Astrocyte (in vitro differentiated cells and primary cell): ENCODE measurements around the gene GPATCH2. TPM values are rescaled to one million over a fixed set of nuclear protein-coding genes. Genes with fewer than 3 reads are reported as not detected.

ENCODE experiments used
- DNase-seq: peaks from one replicate; pipeline ENCODE4 v3.0.0-alpha.2; 2010; ENCODE audit warnings: low read depth
- FAIRE-seq: peaks from 2 replicates; lab custom pipeline; 2011; peaks lifted over from hg19 to GRCh38; lab: Jason Lieb, UNC
- H2AFZ ChIP-seq: 2 replicates; pipeline ENCODE4 v1.6.0; 2012; ENCODE audit warnings: low read depth, low read length, inconsistent platforms
- H3K27ac ChIP-seq: 2 replicates; pipeline ENCODE4 v1.5.1; 2011; ENCODE audit warnings: low read depth, low read length, inconsistent platforms
- H3K27me3 ChIP-seq: 2 replicates; pipeline ENCODE4 v1.6.0; 2011; ENCODE audit warnings: low read length, inconsistent platforms; ENCODE audit not compliant: insufficient read depth
- H3K36me3 ChIP-seq: 2 replicates; pipeline ENCODE4 v1.5.1; 2011; ENCODE audit warnings: low read length, inconsistent platforms; ENCODE audit not compliant: insufficient read depth
- H3K4me1 ChIP-seq: 2 replicates; pipeline ENCODE4 v1.5.1; 2011; ENCODE audit warnings: low read length, inconsistent platforms; ENCODE audit not compliant: insufficient read depth
- H3K4me2 ChIP-seq: 2 replicates; pipeline ENCODE4 v1.6.0; 2012; ENCODE audit warnings: low read length, inconsistent platforms
- H3K4me3 ChIP-seq: 2 replicates; pipeline ENCODE4 v1.5.1; 2011; ENCODE audit warnings: low read depth, mild to moderate bottlenecking, low read length, inconsistent platforms; ENCODE audit not compliant: insufficient read depth
- H3K79me2 ChIP-seq: 2 replicates; pipeline ENCODE4 v1.6.0; 2012; ENCODE audit warnings: mild to moderate bottlenecking, low read length, inconsistent platforms; ENCODE audit not compliant: insufficient read depth
- H3K9ac ChIP-seq: 2 replicates; pipeline ENCODE4 v1.6.0; 2012; ENCODE audit warnings: mild to moderate bottlenecking, low read length, inconsistent platforms
- H3K9me3 ChIP-seq: 2 replicates; pipeline ENCODE4 v1.5.1; 2012; ENCODE audit warnings: low read depth, mild to moderate bottlenecking, low read length, inconsistent platforms; ENCODE audit not compliant: insufficient read depth
- H4K20me1 ChIP-seq: 2 replicates; pipeline ENCODE4 v1.6.0; 2012; ENCODE audit warnings: low read length, inconsistent platforms; ENCODE audit not compliant: insufficient read depth
- H3K27ac Mint-ChIP-seq: one replicate; pipeline ENCODE4 v1.8.0; 2021; ENCODE audit warnings: mild to moderate bottlenecking, mixed read lengths; ENCODE audit not compliant: unreplicated experiment
- H3K27me3 Mint-ChIP-seq: one replicate; pipeline ENCODE4 v1.8.0; 2021; ENCODE audit warnings: low read depth, mixed read lengths; ENCODE audit not compliant: unreplicated experiment
- H3K36me3 Mint-ChIP-seq: one replicate; pipeline ENCODE4 v1.8.0; 2021; ENCODE audit warnings: low read depth, mixed read lengths; ENCODE audit not compliant: unreplicated experiment
- H3K4me1 Mint-ChIP-seq: one replicate; pipeline ENCODE4 v1.8.0; 2021; ENCODE audit warnings: low read depth, mixed read lengths; ENCODE audit not compliant: unreplicated experiment
- H3K4me3 Mint-ChIP-seq: one replicate; pipeline ENCODE4 v1.8.0; 2021; ENCODE audit warnings: mild to moderate bottlenecking, moderate library complexity, mixed read lengths; ENCODE audit not compliant: unreplicated experiment
- H3K9me3 Mint-ChIP-seq: one replicate; pipeline ENCODE4 v1.8.0; 2021; ENCODE audit warnings: mild to moderate bottlenecking, mixed read lengths; ENCODE audit not compliant: unreplicated experiment
- EZH2 ChIP-seq: IDR thresholded peaks from 2 replicates; pipeline ENCODE4 v1.6.1; 2012; ENCODE audit warnings: mild to moderate bottlenecking, low read length, inconsistent platforms; ENCODE audit not compliant: insufficient read depth
- total RNA-seq: library from RNA; stranded (reverse); gene quantifications from 2 replicates; pipeline ENCODE4 v1.2.1, GENCODE V29; 2021
- TF ChIP-seq, protein P1 (sequence below): IDR thresholded peaks from 2 replicates; pipeline ENCODE4 v1.5.1; 2011; ENCODE audit warnings: low read depth, mild to moderate bottlenecking, inconsistent platforms, low read length, moderate library complexity; ENCODE audit not compliant: insufficient read depth

Gene GPATCH2
- total RNA-seq, 1 donor from 2014 or later: 14.1 TPM

DNA sequence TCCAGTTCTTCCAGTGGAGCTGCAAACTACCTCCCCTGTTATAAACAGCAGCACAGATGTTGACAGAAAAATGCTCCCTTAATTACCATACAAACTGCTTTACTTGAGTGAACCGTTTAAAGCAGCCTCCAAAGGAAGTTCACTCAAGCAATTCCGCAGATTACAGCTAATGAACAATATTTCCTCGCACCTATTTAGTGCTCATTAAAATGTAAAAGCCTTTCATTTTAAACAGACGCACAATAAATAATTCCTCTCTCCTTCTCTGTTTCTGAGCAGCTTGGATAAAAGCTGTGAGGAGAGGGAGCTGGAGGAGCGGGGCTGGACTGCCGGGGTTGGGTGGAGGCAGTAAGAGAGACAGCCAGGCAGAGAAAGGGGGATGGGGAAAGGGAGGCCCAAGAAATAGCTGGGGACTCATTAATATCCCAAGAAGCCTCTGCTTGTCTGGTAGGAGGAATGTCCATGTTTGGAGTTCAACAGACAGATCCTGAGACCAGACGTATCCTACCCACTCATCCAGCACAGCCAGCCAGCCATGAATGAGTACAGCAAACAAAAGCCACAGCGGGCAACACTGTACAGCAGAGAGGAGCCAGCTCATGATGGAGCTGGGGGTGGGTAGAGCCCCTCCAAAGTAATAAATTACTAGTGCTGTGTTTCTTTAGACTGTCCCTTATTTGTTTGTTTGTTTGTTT is 227.7 kb downstream of the GPATCH2 start:
- no peak overlapping the region for H3K4me3 Mint-ChIP-seq

DNA sequence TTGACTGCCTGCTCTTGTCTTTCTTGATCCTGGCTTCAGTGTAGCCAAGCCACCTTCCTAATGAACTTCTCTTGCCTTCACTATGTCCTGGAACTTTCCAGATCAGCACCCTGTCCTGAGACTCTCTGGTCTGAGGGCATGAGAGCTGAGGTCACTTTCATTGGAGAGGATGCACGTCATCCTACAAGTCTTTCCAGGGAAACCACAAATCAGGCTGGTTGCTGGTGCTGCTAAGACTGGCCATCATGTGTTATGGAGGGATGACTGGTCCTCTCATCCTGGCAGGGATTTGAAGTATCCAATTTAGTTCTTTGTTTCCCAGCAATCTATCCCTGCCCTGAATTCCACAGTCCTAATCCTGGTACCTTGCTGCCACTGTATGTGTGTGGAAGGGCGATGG is 228.6 kb downstream of the GPATCH2 start:
- DNase-seq (no peak), FAIRE-seq (no peak)
- Histone ChIP-seq H2AFZ (no peak overlapping the region), H3K27me3 (no peaks in the 10 kb centered on the region), H3K4me1 (no peaks in the 10 kb centered on the region), H3K4me3 (no peak overlapping the region), H3K27ac (no peak overlapping the region), H3K79me2 (no peaks in the 10 kb centered on the region), H3K9me3 (no peaks in the 10 kb centered on the region), H4K20me1 (no peaks in the 10 kb centered on the region), H3K36me3 (no peaks in the 10 kb centered on the region), H3K9ac (no peak overlapping the region), H3K4me2 (no peak overlapping the region)
- Mint-ChIP-seq H3K27me3 (peaks cover 3% of the 10 kb centered on the region), H3K4me3 (no peak overlapping the region), H3K36me3 (no peaks in the 10 kb centered on the region), H3K27ac (no peak overlapping the region), H3K4me1 (peaks cover 10% of the 10 kb centered on the region), H3K9me3 (peaks cover 2% of the 10 kb centered on the region)
- TF ChIP-seq, protein P1, sequence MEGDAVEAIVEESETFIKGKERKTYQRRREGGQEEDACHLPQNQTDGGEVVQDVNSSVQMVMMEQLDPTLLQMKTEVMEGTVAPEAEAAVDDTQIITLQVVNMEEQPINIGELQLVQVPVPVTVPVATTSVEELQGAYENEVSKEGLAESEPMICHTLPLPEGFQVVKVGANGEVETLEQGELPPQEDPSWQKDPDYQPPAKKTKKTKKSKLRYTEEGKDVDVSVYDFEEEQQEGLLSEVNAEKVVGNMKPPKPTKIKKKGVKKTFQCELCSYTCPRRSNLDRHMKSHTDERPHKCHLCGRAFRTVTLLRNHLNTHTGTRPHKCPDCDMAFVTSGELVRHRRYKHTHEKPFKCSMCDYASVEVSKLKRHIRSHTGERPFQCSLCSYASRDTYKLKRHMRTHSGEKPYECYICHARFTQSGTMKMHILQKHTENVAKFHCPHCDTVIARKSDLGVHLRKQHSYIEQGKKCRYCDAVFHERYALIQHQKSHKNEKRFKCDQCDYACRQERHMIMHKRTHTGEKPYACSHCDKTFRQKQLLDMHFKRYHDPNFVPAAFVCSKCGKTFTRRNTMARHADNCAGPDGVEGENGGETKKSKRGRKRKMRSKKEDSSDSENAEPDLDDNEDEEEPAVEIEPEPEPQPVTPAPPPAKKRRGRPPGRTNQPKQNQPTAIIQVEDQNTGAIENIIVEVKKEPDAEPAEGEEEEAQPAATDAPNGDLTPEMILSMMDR: no peak
- TF ChIP-seq EZH2: no peak

More for the DNA sequence above, 227.7 kb downstream of the GPATCH2 start:
- Histone ChIP-seq H3K27ac (no peak overlapping the region), H3K4me3 (no peak overlapping the region), H3K9me3 (no peaks in the 10 kb centered on the region), H3K27me3 (no peaks in the 10 kb centered on the region), H4K20me1 (no peaks in the 10 kb centered on the region), H2AFZ (no peak overlapping the region), H3K79me2 (no peaks in the 10 kb centered on the region), H3K9ac (no peak overlapping the region), H3K36me3 (no peaks in the 10 kb centered on the region), H3K4me2 (no peak overlapping the region), H3K4me1 (no peaks in the 10 kb centered on the region)
- no peak for DNase-seq
- Mint-ChIP-seq H3K27ac (peak overlapping the region; percentile 4), H3K4me1 (peaks cover 10% of the 10 kb centered on the region), H3K27me3 (peaks cover 3% of the 10 kb centered on the region), H3K36me3 (no peaks in the 10 kb centered on the region), H3K9me3 (peaks cover 2% of the 10 kb centered on the region)
- TF ChIP-seq EZH2: no peak
- TF ChIP-seq, protein P1: no peak
- FAIRE-seq: no peak

DNA sequence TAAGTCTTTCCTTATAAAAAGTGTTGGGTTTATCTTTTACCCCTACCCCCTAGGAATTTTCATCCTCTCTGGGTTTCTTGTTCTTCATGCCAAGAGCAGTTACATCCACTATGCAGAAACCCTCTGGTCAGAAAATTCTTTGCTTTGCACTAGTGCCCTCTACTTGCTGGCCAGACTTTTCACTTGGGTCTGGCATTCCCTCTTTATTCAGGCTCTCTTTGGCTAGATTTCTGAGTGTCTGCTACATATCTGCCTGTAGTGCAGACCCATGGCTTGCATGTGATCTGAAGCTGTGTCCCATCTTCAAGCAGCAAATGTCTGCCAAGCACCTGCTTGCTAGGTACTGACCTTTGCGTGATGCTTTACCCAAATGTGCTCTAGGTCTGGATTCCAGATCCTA is 237.0 kb downstream of the GPATCH2 start:
- FAIRE-seq (no peak), DNase-seq (no peak)
- no peaks in the 10 kb centered on the region for H3K27me3 ChIP-seq
- TF ChIP-seq, protein P1: no peak
- no peak for TF ChIP-seq EZH2
- Mint-ChIP-seq H3K27ac (no peak overlapping the region), H3K27me3 (no peaks in the 10 kb centered on the region), H3K4me1 (no peaks in the 10 kb centered on the region), H3K4me3 (no peak overlapping the region), H3K36me3 (no peaks in the 10 kb centered on the region), H3K9me3 (no peaks in the 10 kb centered on the region)
- no peak overlapping the region for H3K4me2 ChIP-seq
- H3K79me2 ChIP-seq: no peaks in the 10 kb centered on the region
- no peaks in the 10 kb centered on the region for H3K4me1 ChIP-seq
- no peaks in the 10 kb centered on the region for H3K36me3 ChIP-seq
- no peak overlapping the region for H3K4me3 ChIP-seq
- H4K20me1 ChIP-seq: no peaks in the 10 kb centered on the region
- H3K27ac ChIP-seq: no peak overlapping the region
- no peaks in the 10 kb centered on the region for H3K9me3 ChIP-seq
- H2AFZ ChIP-seq: no peak overlapping the region
- no peak overlapping the region for H3K9ac ChIP-seq
